Measurements from ENCODE around the gene ARL3. TPM values are rescaled to one million over a fixed set of nuclear protein-coding genes. Genes with fewer than 3 reads are reported as not detected.
A peak's percentile ranks its signal among the peaks of the same experiment; 100 is the strongest.
"Not testable (repeated sequence)": the region's sequence is repeated elsewhere in the genome, so short reads cannot be mapped to it uniquely, and the experiment has no call there.

ARL3 gene
- total RNA-seq, 2 donors from 2014 or later, result 9.7 to 11.6 TPM

GRCh38 chr10:102676534-102677315, 37.5 kb downstream of the ARL3 start:
- DNase-seq (ENCODE audit: low spot score), result no peak
- intact Hi-C loops (cut with DNase I), result no loop called here

- DNase-seq (ENCODE audit: low spot score), result no peak
Observed at GRCh38 chr10:102675666-102676533, 38.3 kb downstream of the ARL3 start.

GRCh38 chr10:102675011-102675665, 39.1 kb downstream of the ARL3 start:
- DNase-seq (ENCODE audit: low spot score), result no peak
- intact Hi-C loops (cut with DNase I), result no loop called here

More at GRCh38 chr10:102675666-102676533, 38.3 kb downstream of the ARL3 start:
- intact Hi-C loops (cut with DNase I), result no loop called here

- intact Hi-C loops (cut with DNase I), result no loop called here
Observed at GRCh38 chr10:102674566-102674965, 39.6 kb downstream of the ARL3 start.

GRCh38 chr10:102673819-102674511, 40.2 kb downstream of the ARL3 start:
- peak; percentile 87 for DNase-seq (ENCODE audit: low spot score)
- intact Hi-C loops (cut with DNase I), result no loop called here

More at GRCh38 chr10:102674566-102674965, 39.6 kb downstream of the ARL3 start:
- DNase-seq (ENCODE audit: low spot score), result no peak

- intact Hi-C loops (cut with DNase I), result no loop called here
- no peak for DNase-seq (ENCODE audit: low spot score)
Observed at GRCh38 chr10:102673236-102673818, 40.9 kb downstream of the ARL3 start.

GRCh38 chr10:102670871-102671434, 43.2 kb downstream of the ARL3 start:
- intact Hi-C loops (cut with DNase I), result no loop called here
- no peak for DNase-seq (ENCODE audit: low spot score)

GRCh38 chr10:102670065-102670670, 44.0 kb downstream of the ARL3 start:
- intact Hi-C loops (cut with DNase I), result no loop called here
- DNase-seq (ENCODE audit: low spot score), result no peak

GRCh38 chr10:102669206-102670064, 44.8 kb downstream of the ARL3 start:
- DNase-seq (ENCODE audit: low spot score), result peak; percentile 79
- intact Hi-C loops (cut with DNase I), result no loop called here

GRCh38 chr10:102668326-102669107, 45.7 kb downstream of the ARL3 start:
- intact Hi-C loops (cut with DNase I), result no loop called here
- peak; percentile 72 for DNase-seq (ENCODE audit: low spot score)

GRCh38 chr10:102667411-102667810, 46.8 kb downstream of the ARL3 start:
- intact Hi-C loops (cut with DNase I), result not testable (repeated sequence)

GRCh38 chr10:102665904-102666509, 48.2 kb downstream of the ARL3 start:
- intact Hi-C loops (cut with DNase I), result no loop called here

More at GRCh38 chr10:102667411-102667810, 46.8 kb downstream of the ARL3 start:
- DNase-seq (ENCODE audit: low spot score), result peak; percentile 15

GRCh38 chr10:102661658-102662028, 52.6 kb downstream of the ARL3 start:
- intact Hi-C loops (cut with DNase I), result no loop called here

More at GRCh38 chr10:102665904-102666509, 48.2 kb downstream of the ARL3 start:
- no peak for DNase-seq (ENCODE audit: low spot score)

GRCh38 chr10:102660888-102661657, 53.1 kb downstream of the ARL3 start:
- no peak for DNase-seq (ENCODE audit: low spot score)
- intact Hi-C loops (cut with DNase I), result no loop called here

More at GRCh38 chr10:102661658-102662028, 52.6 kb downstream of the ARL3 start:
- DNase-seq (ENCODE audit: low spot score), result no peak

GRCh38 chr10:102658802-102659201, 55.4 kb downstream of the ARL3 start:
- intact Hi-C loops (cut with DNase I), result no loop called here
- DNase-seq (ENCODE audit: low spot score), result no peak
